ENCODE measurements around the gene SLC25A47.

DNA sequence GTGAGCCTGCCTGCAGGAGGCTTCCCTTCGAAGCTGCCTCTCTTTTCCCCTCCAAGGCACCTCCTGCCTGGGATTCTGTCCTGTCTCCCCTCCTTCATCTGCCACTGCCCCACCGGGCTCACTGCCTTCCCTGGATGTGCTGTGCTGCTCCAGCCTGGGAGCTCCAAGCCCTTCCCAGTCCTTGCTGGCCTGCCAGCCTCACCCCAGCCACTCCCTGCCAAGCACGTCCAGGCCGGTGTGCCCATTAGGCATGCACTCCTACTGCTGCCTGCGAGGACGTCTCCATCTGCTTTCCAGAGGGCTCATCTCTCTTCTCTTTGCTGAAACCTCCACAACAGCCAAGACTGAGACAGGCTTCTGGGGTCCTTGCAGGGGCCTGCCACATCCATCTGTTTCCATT, 8.4 kb upstream of the SLC25A47 start:
- TF ChIP-seq, protein P1, sequence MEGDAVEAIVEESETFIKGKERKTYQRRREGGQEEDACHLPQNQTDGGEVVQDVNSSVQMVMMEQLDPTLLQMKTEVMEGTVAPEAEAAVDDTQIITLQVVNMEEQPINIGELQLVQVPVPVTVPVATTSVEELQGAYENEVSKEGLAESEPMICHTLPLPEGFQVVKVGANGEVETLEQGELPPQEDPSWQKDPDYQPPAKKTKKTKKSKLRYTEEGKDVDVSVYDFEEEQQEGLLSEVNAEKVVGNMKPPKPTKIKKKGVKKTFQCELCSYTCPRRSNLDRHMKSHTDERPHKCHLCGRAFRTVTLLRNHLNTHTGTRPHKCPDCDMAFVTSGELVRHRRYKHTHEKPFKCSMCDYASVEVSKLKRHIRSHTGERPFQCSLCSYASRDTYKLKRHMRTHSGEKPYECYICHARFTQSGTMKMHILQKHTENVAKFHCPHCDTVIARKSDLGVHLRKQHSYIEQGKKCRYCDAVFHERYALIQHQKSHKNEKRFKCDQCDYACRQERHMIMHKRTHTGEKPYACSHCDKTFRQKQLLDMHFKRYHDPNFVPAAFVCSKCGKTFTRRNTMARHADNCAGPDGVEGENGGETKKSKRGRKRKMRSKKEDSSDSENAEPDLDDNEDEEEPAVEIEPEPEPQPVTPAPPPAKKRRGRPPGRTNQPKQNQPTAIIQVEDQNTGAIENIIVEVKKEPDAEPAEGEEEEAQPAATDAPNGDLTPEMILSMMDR (IDR thresholded peaks at IDR 0.05; ENCODE audit: poor library complexity) = no peak
- no peak for TF ChIP-seq EZH2 (IDR thresholded peaks at IDR 0.05; ENCODE audit: borderline replicate concordance)

All from hepatocyte (in vitro differentiated cells).